Heart left ventricle (tissue), 13 donors: ENCODE results near the gene ABHD16A.

Experiments
- CTCF ChIP-seq, 12 donors: fragments of 200-600 bp; sonication (generic) in 4 of 12; IDR thresholded peaks; one replicate each; pipeline versions ENCODE4 v1.5.0 to v1.8.0; 2018 to 2022; ENCODE audit warnings: antibody characterized with exemption in 12 of 12, mild to moderate bottlenecking in 5 of 12
- POLR2A ChIP-seq, 2 donors: fragments of 450-650 bp; IDR thresholded peaks; one replicate each; pipeline ENCODE4 v1.6.1; 2017; ENCODE audit warnings: antibody characterized with exemption in 2 of 2, mild to moderate bottlenecking in 2 of 2, moderate library complexity in 2 of 2
- donor health status: ischemic (EF 13 %, LVEDD 7.1; RV severe dilation, severe dysfunction).
- donor health status: DM: no; HTN: yes; CAD: no.
- donor health status: DM: no; HTN: no; CAD: no.
- donor health status: ischemic (EF 25% LVEDD 6.9; RV normal size, moderate dysfunction).
- donor health status: ischemic (EF 25% LVEDD 5.7; RV mildly dilated, moderate dysfunction).
- donor health status: ischemic (EF 35%, LVEDD 5.7; RV mildly dilated, moderate dysfunction).
- donor health status: nonischemic (EF 11% LVEDD 7.7; RV severe dilation, severe dysfunction).
- donor health status: DM: yes; HTN: yes; CAD: no.
- donor health status: PGD.
- donor health status: ischemic (EF 29% LVEDD 5.4; RV normal size, mild dysfunction).
- donor health status: nonischemic (EF 23%, LVEDD 6.1; RV moderate dilation, normal function).

GRCh38 chr6:31676904-31677303, 26.2 kb downstream of the ABHD16A start:
- TF ChIP-seq CTCF (IDR thresholded peaks at IDR 0.05) (no peak), POLR2A (IDR thresholded peaks at IDR 0.05) (no peak)
